T-helper 22 cell (primary cell): ENCODE measurements around the gene CDPF1.
A peak's percentile ranks its signal among the peaks of the same experiment; 100 is the strongest.
"Not testable (repeated sequence)": the region's sequence is repeated elsewhere in the genome, so short reads cannot be mapped to it uniquely, and the experiment has no call there.

Experiments
- DNase-seq: peaks from one replicate; pipeline ENCODE4 v3.0.0-alpha.2; 2020; ENCODE audit warnings: low read depth

CDPF1 gene

GRCh38 chr22:46281866-46282678 is 32.0 kb upstream of the CDPF1 start:
- no peak for DNase-seq

DNA sequence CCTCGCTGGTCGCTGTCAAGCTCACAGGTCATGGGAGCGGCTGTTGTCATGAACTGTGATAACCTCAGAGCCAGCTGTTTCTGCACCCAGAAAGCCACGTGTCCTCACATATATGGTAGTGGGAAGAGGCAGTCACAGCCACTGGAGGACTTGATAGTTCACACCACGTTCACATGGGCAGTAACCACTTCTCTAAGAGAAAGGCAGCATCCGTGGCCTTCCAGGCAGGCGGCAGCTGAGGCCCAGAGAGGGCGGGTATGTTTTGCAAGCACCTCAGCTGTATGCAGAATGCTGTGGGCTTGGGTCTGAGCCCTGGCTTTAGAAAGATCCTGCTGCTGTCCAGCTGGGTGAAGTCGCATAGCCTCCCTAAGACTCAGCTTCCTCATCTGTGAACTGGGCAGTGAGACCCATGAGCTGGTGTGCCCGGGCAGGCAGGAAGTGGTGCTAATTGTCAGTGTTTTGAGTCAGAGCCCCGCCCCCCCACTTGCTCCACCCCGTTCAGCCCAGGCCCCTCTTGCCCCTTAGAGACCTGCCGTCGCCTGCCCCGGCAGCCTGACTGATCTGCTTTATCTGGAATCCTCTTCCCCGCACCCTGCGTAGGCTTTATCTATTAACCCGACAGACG is 31.0 kb upstream of the CDPF1 start:
- no peak for DNase-seq

DNA sequence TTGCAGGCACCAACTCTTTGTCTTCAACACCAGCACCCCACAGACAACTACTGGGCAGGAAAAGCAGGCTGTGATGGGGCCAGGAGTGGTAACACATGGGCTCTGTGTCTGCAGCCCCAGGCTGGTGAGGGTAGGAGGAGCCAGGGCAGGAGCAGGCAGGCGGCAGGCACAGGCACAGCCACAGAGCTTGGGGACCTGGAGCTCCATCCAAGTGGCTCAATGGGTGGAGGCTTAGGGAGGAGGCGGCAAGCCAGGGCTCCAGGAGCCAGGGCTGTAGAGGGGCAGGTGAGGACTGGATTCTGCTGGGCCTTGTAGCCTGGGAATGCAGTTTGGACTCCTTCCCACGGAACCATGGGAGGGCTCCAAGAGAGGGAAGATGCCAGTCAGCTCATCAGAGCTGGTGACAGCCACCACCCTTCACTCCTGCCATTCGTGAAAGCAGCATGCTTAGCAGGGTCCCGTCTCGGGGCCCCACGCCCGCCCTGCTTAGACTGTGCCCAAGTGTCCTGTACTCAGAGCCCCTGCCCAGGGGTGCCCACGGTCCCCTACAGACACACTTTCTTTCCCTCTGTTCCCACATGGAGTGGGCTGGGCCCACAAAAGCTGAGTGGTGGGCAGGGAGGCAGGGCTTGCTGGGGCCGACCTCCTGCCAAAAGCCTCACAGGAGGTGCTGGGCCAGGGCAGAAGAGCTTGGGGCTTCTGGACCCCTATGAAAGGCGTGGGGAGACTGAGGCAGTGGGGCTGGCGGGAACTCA is 30.1 kb upstream of the CDPF1 start:
- DNase-seq, result no peak

DNA sequence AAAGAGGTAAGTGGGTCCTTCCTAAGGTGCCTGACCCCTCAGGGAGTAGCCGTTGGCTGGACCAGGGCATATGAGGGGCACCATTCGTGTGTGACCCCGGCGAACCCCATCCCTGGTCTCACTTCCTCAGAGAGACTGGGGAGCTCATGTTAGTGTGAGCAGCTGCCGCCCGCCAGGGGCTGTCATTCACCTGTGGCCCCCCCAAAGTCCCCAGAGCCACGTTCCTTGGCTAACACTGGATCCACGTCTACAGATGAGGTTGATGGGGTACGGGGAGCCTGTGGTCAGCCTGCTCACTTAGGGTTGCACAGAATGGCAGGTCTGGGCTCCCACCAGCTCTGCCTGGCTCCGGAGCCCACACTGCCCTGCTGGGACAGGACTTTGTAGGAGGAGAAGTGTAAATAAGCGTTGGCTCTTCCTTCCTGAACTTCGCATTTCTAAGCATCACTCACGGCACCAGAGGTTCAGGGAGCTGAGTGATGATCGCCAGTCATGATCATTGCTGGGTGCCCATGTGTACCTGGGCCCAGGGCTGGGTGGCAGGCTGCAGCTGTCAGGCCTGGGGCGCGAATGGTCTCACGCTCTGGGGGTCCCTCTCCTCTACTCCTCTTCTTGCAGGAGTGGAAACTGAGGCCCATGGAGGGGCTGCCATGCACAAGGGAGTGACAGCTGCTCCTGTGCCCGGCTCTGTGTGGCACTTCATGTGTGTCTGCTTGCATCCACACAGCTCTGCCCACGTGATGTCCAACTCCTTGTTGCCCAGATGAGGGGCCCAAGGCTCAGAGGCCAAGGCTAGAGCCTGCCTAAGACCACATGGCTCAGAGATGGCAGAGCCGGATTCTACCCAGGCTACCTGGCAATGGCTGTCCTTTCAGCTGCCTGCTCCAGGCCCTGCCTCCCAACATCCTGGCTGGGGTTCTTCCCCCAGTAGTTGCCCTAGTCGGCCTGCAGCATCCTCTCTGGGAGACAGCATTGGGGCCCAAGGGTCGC is 28.9 kb upstream of the CDPF1 start:
- no peak for DNase-seq

- no peak for DNase-seq
Observed at GRCh38 chr22:46276563-46276962, 26.5 kb upstream of the CDPF1 start.

DNA sequence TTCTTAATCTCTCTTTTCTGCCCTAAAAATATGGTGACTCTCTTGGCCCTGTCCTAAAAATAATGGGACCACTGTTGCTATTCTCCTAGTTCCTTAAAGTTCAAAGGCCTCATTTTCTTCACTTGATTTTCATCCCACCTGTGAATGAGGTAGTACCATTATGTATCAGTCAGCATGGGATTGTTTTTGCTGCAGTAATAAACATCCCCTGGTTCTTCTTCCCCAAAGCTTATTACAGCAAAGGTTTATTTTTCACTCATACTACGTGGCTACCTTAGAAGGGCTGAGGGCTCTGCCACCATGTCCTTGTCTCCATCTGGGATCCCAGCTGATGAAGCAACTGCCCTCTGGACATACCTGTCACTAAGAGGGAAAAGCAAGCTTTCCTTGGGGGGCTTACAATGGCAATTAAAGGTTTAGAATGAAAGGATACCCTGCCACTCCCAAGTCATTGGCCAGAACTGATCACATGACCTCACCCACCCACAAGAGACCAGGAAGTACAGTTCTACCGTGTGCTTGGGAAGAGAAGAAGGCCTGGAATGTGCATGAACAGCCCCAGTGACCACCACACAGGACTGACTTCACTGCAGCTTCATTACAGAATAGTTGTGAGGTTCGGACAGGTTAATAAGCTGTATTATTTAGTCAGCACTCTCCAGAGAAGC is 25.5 kb upstream of the CDPF1 start:
- DNase-seq, result no peak

DNA sequence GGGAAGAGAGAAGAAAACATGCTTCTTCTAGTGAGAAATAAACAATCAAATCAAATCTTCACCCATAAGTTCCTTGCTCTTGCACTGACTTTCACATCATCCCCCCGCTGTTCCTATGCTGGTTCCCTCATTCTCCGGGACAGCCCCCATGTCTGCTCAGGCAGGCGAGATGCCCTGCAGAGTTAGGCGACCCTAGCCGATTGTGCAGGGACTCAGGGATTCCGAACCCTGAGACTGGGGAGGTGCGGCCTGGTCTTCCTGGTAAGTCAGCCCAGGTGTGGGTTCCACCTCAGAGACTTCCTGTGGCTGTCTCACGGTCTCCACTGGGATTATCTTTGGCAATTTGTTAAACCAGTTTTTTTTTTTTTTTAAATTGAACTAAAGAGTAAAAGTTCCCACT is 24.3 kb upstream of the CDPF1 start:
- DNase-seq, result no peak

DNA sequence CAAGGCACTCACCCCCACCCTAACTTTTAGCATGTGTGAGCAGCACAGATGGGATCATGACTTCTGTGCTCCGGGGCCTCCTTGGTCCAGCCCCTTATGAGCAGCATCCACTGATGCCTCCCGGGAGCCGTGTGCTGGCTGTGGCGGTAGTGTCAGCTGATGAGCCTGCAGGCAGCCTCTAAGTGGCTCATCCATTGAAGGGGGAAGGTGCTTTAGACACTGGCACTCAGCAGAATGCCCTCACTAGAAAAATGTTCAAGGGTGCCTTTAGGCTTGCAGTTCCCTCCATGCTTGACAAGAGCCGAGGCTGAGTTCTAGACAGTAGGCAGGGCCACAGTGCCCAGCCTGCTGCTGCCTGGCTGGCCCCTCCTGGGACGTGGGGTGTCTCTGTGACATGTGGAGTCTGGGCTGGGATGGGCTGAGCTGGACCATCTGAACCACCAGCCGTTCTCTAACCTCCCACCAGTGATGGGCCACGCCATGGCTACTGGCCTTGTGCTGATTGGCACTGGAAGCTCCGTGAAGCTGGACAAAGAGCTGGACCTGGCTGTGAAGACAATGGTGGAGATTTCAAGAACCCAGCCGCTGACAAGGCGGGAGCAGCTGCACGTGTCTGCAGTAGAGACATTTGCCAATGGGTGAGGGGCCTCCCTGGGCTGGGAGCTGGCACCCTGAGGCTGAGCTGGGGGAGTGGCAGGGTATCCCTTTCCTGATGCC is 23.5 kb upstream of the CDPF1 start:
- no peak for DNase-seq

DNA sequence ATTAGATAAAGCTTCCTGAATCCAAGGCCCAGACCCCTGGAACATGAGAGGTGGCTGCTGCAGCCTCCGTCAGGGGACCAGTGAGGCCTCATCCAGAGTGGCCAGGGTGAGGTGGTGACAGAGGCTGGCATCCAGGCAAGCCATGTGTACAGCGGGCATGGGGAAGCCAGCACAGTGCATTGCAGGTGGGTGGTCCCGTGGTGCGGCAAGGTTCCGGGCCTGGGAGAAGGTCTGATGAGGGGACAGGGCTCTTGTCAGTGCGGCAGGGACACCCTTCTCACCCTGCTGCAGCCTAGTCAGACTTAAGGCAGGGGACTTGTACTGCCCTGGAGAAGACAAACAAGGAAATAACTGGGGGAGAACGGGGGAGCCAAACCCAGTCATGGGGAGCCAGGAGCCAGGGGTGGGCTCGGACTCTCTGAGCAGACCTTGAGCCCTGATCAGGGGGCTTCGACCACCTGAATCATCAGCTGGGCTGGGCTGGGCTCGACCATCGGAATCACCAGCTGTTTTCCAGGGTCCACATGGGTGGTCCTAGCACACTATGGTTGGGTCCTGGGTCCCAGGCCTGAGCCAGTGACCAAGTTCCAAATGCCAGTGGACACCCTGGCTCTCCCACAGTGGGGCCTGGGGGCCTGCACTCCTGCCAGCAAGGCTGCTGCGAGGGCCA is 22.8 kb upstream of the CDPF1 start:
- DNase-seq, result no peak

DNA sequence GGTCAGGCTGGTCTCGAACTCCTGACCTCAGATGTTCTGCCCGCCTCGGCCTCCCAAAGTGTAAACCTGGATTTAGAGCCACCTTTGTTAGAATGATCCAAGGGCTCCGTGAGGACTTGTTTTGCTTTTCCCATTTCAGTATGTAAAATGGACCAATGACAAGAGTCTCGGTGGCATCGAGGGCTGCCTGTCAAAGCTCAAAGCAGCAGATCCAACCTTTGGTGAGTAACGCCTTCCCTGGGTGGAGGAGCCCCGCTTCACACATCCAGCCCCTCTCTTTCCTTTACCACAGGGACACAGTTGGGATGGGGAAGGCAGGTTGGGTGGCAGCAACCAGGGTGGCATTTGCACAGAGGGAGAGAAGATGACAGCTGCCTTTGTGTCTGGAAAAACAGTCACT is 22.1 kb upstream of the CDPF1 start:
- no peak for DNase-seq

- DNase-seq, result no peak
Observed at GRCh38 chr22:46269564-46269963, 19.5 kb upstream of the CDPF1 start.

- peak; percentile 39 for DNase-seq
Observed at GRCh38 chr22:46267431-46268279, 17.6 kb upstream of the CDPF1 start, which contains the start of gene TTC38. TSS of gene TTC38 (plus strand) at chr22:46268008. CDS start at chr22:46268040, 32 bp downstream.

- not testable (repeated sequence) for DNase-seq
Observed at GRCh38 chr22:46265627-46266026, 15.5 kb upstream of the CDPF1 start.

GRCh38 chr22:46264520-46264919 is 14.4 kb upstream of the CDPF1 start:
- DNase-seq, result not testable (repeated sequence)

DNA sequence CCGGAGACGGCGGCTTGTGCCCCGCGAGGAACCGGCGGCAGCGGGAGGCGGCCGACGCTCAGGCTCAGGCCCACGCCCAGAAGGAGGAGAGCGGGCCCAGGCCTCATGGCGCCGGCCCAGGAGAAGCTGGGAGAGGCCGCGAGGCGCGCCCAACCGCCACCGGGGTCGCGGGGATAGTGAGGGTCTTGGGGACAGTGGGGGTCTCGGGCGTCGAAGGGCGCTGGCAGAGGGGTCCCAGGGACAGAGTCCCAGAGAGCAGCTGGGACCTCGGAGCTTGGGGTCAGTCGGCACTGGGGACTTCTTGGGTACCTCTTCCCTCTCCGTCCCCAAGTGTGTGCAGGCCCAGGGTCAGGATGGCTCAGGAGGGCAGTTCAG is 13.1 kb upstream of the CDPF1 start, which contains the start of gene PKDREJ:
Gene PKDREJ, minus strand, starts transcription at position 128 of the 375 bp plus-strand sequence. Its CDS starts 21 bp downstream, at position 107.
- no peak for DNase-seq

- DNase-seq, result no peak
Observed at GRCh38 chr22:46262449-46263215, 12.5 kb upstream of the CDPF1 start.

DNA sequence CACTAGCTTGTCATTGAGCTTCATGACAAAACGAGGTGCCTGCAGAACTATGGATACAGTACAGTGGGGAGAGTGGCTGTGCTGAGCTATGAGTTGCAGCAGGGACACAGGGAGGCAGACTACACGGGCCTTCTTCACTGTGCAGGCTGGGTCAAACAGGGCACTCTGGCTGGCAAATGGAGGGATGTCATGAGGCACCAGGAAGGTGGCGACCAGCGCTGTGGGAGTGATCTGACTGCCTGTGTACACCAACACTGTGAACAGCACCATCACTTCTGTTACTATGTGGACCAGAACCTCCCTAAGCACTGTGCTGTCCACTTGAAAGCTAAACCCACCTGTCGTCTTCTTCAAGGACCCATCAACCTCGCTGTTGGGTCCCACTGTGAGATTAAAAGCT is 9.9 kb upstream of the CDPF1 start:
- DNase-seq, result no peak

DNA sequence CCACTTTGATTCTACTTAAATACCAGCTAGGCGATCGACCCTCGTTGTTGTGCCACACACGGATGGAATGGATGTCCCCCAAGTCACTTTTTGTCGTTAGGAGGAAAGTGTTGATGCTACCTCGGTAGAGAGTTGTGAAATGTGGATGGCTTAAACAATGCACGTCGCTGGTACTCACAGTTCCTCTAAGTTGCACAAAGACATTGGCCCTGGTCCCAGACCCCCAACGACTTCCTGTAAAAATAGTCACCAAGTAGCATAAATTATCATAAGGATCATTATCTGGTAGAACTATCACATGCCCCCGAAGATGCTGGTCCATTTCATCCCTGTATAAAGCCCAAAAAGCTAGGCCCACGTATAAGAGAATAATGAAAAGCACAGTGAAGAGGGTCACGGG is 9.3 kb upstream of the CDPF1 start:
- DNase-seq, result no peak
